GM19351 (cell line): Measurements from ENCODE around the gene MYADM.
A peak's percentile ranks its signal among the peaks of the same experiment; 100 is the strongest.
"Not testable (repeated sequence)": the region's sequence is repeated elsewhere in the genome, so short reads cannot be mapped to it uniquely, and the experiment has no call there.

ENCODE experiments used
- ATAC-seq: cut with Tn5 transposase; IDR thresholded peaks from one replicate; pipeline ENCODE4 v1.9.1; 2021; ENCODE audit warnings: mild to moderate bottlenecking, moderate library complexity; ENCODE audit not compliant: unreplicated experiment

MYADM gene

GRCh38 chr19:53867225-53868090 is at the start of gene MYADM:
TSS of gene MYADM (plus strand) at chr19:53867883. CDS start at chr19:53873530, 5,647 bp downstream.
- peak; percentile 60 for ATAC-seq

- ATAC-seq: no peak
These were observed 48.9 kb upstream of the MYADM start for GRCh38 chr19:53818756-53819155.

GRCh38 chr19:53819861-53820260 is 47.8 kb upstream of the MYADM start:
- no peak for ATAC-seq

GRCh38 chr19:53823380-53824120 is 44.1 kb upstream of the MYADM start:
- no peak for ATAC-seq

GRCh38 chr19:53824134-53824611 is 43.5 kb upstream of the MYADM start, which contains the start of gene NLRP12:
TSS of gene NLRP12 (minus strand) at chr19:53824314. CDS start at chr19:53824174, 140 bp downstream.
- ATAC-seq: no peak

GRCh38 chr19:53826876-53827275 is 40.8 kb upstream of the MYADM start:
- ATAC-seq: no peak

- ATAC-seq: no peak
These were observed 39.2 kb upstream of the MYADM start for GRCh38 chr19:53828531-53828930.

- ATAC-seq: not testable (repeated sequence)
These were observed 34.8 kb upstream of the MYADM start for GRCh38 chr19:53832861-53833260.

GRCh38 chr19:53838446-53838845 is 29.2 kb upstream of the MYADM start:
- not testable (repeated sequence) for ATAC-seq

- ATAC-seq: not testable (repeated sequence)
These were observed 27.4 kb upstream of the MYADM start for GRCh38 chr19:53840241-53840640.

GRCh38 chr19:53840914-53841313 is 26.8 kb upstream of the MYADM start:
- ATAC-seq: not testable (repeated sequence)

GRCh38 chr19:53844849-53845246 is 22.8 kb upstream of the MYADM start:
- no peak for ATAC-seq

GRCh38 chr19:53847555-53847954 is 20.1 kb upstream of the MYADM start:
- ATAC-seq: no peak

- ATAC-seq: no peak
These were observed 18.4 kb upstream of the MYADM start for GRCh38 chr19:53849237-53849676.

- peak; percentile 52 for ATAC-seq
These were observed 14.0 kb upstream of the MYADM start for GRCh38 chr19:53853707-53854106.

GRCh38 chr19:53864308-53864836 is 3.3 kb upstream of the MYADM start:
- ATAC-seq: no peak

- no peak for ATAC-seq
These were observed 2.2 kb upstream of the MYADM start for GRCh38 chr19:53865523-53865917.

GRCh38 chr19:53865918-53866864 is 1.5 kb upstream of the MYADM start:
- ATAC-seq: no peak

GRCh38 chr19:53866865-53867224 is 838 bp upstream of the MYADM start:
- no peak for ATAC-seq
